Mesendoderm (in vitro differentiated cells): ENCODE data around the gene PAIP2B. TPM values are rescaled to one million over a fixed set of nuclear protein-coding genes. Genes with fewer than 3 reads are reported as not detected.

Experiments
- small RNA-seq: library from polyadenylated mRNA; stranded (forward); fragments of <200 nt; extraction: miRNeasy Mini kit (QIAGEN cat#:217004); gene quantifications from one replicate; pipeline ENCODE3, GENCODE V24; 2013; ENCODE audit not compliant: insufficient read depth

PAIP2B gene

Small RNAs within 50 kb of the gene (small RNA-seq; reads per million reads assigned to genes)
- gene AC007881.1, result not detected
